PC-9 (cell line): ENCODE data around the gene ATP8A1. TPM values are rescaled to one million over a fixed set of nuclear protein-coding genes. Genes with fewer than 3 reads are reported as not detected.

ENCODE experiments used
- BruUV-seq: library from RNA; stranded (reverse); fragments of 400-500 nt; replicated peaks from 2 replicates; lab custom pipeline; 2021; lab: Mats Ljungman, UMichigan
- CTCF ChIA-PET: fragments of 300-600 bp; sonication (Branson Sonifier 250); formaldehyde crosslinking; loops from one replicate; lab custom pipeline; 2022; ENCODE audit warnings: antibody characterized with exemption; lab: Charles Lee
- POLR2A ChIA-PET: fragments of 300-600 bp; sonication (Branson Sonifier 250); formaldehyde crosslinking; loops from one replicate; lab custom pipeline; 2022; ENCODE audit warnings: antibody characterized with exemption; ENCODE audit not compliant: unreplicated experiment; lab: Charles Lee
- DNase-seq, 2 experiments: peaks; one replicate each; pipeline versions ENCODE4 v3.0.0 to v3.0.0-alpha.2; 2015 to 2022; ENCODE audit warnings: mixed read lengths in 1 of 2
- H2AFZ ChIP-seq: fragments of 200-600 bp; sonication (generic); 2 replicates; pipeline ENCODE4 v1.8.1; 2017; ENCODE audit warnings: antibody characterized with exemption
- H3F3A ChIP-seq: fragments of 200-600 bp; sonication (generic); 2 replicates; pipeline ENCODE4 v1.8.1; 2017; ENCODE audit warnings: antibody characterized with exemption, mild to moderate bottlenecking, low read depth; ENCODE audit not compliant: insufficient read depth
- H3K27ac ChIP-seq: fragments of 200-600 bp; sonication (generic); 2 replicates; pipeline ENCODE4 v1.6.1; 2016; ENCODE audit warnings: mixed run types
- H3K27me3 ChIP-seq: fragments of 200-600 bp; sonication (generic); 2 replicates; pipeline ENCODE4 v1.6.1; 2016; ENCODE audit warnings: low read depth, mixed run types; ENCODE audit not compliant: insufficient read depth
- H3K36me3 ChIP-seq: fragments of 200-600 bp; sonication (generic); 2 replicates; pipeline ENCODE4 v1.6.1; 2016; ENCODE audit warnings: low read depth, mixed run types
- H3K4me1 ChIP-seq: fragments of 200-600 bp; sonication (generic); replicated peaks from 2 replicates; pipeline ENCODE4 v1.6.1; 2016; ENCODE audit warnings: mixed run types; ENCODE audit not compliant: insufficient read depth
- H3K4me2 ChIP-seq: fragments of 200-600 bp; sonication (generic); 2 replicates; pipeline ENCODE4 v1.6.1; 2017; ENCODE audit warnings: mixed run types
- H3K4me3 ChIP-seq: fragments of 200-600 bp; sonication (generic); 2 replicates; pipeline ENCODE4 v1.6.1; 2016; ENCODE audit warnings: mixed run types
- H3K79me2 ChIP-seq: fragments of 200-600 bp; sonication (generic); 2 replicates; pipeline ENCODE4 v1.6.1; 2017; ENCODE audit warnings: low read depth, mixed run types
- H3K9me2 ChIP-seq: fragments of 200-600 bp; sonication (generic); 2 replicates; pipeline ENCODE4 v1.8.1; 2017; ENCODE audit warnings: mild to moderate bottlenecking; ENCODE audit not compliant: insufficient read depth
- H3K9me3 ChIP-seq: fragments of 200-600 bp; sonication (generic); 2 replicates; pipeline ENCODE4 v1.8.1; 2016; ENCODE audit warnings: low read depth; ENCODE audit not compliant: insufficient read depth
- H4K20me1 ChIP-seq: fragments of 200-600 bp; sonication (generic); 2 replicates; pipeline ENCODE4 v1.8.1; 2017; ENCODE audit not compliant: insufficient read depth
- EZH2 ChIP-seq: fragments of 200-600 bp; sonication (generic); IDR thresholded peaks from 2 replicates; pipeline ENCODE4 v1.8.0; 2017; ENCODE audit warnings: antibody characterized with exemption, low read depth
- intact Hi-C: fragments of 100-400 bp; cut with micrococcal nuclease; formaldehyde crosslinking; loops from one replicate; pipeline ENCODE4 v1.10.0; 2022; ENCODE audit not compliant: unreplicated experiment
- total RNA-seq: library from RNA; stranded (reverse); gene quantifications from 2 replicates; pipeline ENCODE4 v1.2.3, GENCODE V29; 2021
- TF ChIP-seq, protein P1 (sequence below): fragments of 200-600 bp; sonication (generic); conservative IDR thresholded peaks from 2 replicates; pipeline ENCODE4 v1.6.1; 2017; ENCODE audit warnings: mixed run types, antibody characterized with exemption, mild to moderate bottlenecking, moderate library complexity

ATP8A1 gene
- total RNA-seq, 1 experiment from 2014 or later: not detected

DNA sequence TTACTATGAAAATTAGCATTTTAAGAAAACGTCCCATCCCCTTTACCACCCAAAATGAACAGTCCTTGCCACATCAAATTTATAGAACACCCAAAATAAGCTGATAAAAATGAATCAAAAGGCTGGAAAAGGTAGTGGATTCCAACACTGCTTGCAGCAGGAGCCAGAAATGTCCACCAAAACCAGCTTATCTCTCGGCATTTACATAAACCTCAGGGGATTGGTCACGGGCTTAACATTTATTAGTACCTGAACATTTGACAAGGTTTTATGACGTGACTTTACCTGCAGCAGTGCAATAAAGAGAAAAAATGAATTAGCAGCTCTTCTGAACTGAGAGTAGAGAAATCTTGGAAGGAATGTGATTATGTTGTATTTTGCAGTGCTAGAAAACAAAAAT, 31.6 kb downstream of the ATP8A1 start:
- TF ChIP-seq, protein P1, sequence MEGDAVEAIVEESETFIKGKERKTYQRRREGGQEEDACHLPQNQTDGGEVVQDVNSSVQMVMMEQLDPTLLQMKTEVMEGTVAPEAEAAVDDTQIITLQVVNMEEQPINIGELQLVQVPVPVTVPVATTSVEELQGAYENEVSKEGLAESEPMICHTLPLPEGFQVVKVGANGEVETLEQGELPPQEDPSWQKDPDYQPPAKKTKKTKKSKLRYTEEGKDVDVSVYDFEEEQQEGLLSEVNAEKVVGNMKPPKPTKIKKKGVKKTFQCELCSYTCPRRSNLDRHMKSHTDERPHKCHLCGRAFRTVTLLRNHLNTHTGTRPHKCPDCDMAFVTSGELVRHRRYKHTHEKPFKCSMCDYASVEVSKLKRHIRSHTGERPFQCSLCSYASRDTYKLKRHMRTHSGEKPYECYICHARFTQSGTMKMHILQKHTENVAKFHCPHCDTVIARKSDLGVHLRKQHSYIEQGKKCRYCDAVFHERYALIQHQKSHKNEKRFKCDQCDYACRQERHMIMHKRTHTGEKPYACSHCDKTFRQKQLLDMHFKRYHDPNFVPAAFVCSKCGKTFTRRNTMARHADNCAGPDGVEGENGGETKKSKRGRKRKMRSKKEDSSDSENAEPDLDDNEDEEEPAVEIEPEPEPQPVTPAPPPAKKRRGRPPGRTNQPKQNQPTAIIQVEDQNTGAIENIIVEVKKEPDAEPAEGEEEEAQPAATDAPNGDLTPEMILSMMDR: no peak
- no peak for TF ChIP-seq EZH2
- Histone ChIP-seq H2AFZ (no peak overlapping the region), H3K4me1 (no peaks in the 10 kb centered on the region), H3K36me3 (no peaks in the 10 kb centered on the region), H3F3A (no peaks in the 10 kb centered on the region), H3K4me2 (no peak overlapping the region), H3K27ac (no peak overlapping the region), H3K9me2 (no peaks in the 10 kb centered on the region), H3K4me3 (no peak overlapping the region), H3K9me3 (no peaks in the 10 kb centered on the region), H3K27me3 (peaks cover 7% of the 10 kb centered on the region; the same call in 1 of the 2 replicates), H3K79me2 (no peaks in the 10 kb centered on the region), H4K20me1 (no peaks in the 10 kb centered on the region)
- ChIA-PET POLR2A (no interaction called here), CTCF (no interaction called here)
- intact Hi-C loops: no loop called here
- DNase-seq: no peak
- no TSS peak for BruUV-seq

GRCh38 chr4:42624551-42624950, 32.4 kb downstream of the ATP8A1 start:
- Histone ChIP-seq H3K36me3 (no peaks in the 10 kb centered on the region), H3K79me2 (no peaks in the 10 kb centered on the region), H3K4me2 (no peak overlapping the region), H4K20me1 (no peaks in the 10 kb centered on the region), H3F3A (no peaks in the 10 kb centered on the region), H2AFZ (no peak overlapping the region), H3K27me3 (0 out of 2 replicates have a peak, but pooled peaks cover 6% of the 10 kb centered on the region), H3K4me3 (no peak overlapping the region), H3K9me3 (no peaks in the 10 kb centered on the region), H3K27ac (no peak overlapping the region), H3K9me2 (no peaks in the 10 kb centered on the region), H3K4me1 (no peaks in the 10 kb centered on the region)
- ChIA-PET CTCF (no interaction called here), POLR2A (no interaction called here)
- TF ChIP-seq EZH2: no peak
- TF ChIP-seq, protein P1: no peak
- intact Hi-C loops: no loop called here
- no TSS peak for BruUV-seq
- no peak for DNase-seq

DNA sequence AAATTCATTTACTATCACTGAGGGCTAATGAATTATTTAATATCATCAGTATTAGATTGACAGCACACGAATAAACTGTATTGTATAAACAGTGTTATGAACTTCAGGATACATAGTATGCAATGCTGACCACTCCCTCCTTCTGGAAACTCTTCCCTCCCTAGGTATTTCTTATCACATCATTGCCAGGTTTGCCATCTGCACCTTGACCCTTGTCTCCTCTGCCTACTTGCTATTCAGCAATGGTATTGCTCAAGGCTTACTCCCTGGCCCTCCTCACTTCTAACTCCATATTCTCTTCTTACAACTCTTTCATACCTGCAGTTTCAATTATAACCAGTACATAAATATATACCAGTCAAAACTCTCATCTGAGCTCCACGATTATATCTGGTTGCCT, 38.9 kb downstream of the ATP8A1 start:
- BruUV-seq: no TSS peak

More for the DNA sequence above, 38.9 kb downstream of the ATP8A1 start:
- Histone ChIP-seq H4K20me1 (no peaks in the 10 kb centered on the region), H2AFZ (no peak overlapping the region), H3K4me3 (no peak overlapping the region), H3K4me2 (no peak overlapping the region), H3F3A (no peaks in the 10 kb centered on the region), H3K36me3 (no peaks in the 10 kb centered on the region), H3K27ac (no peak overlapping the region), H3K9me3 (no peaks in the 10 kb centered on the region), H3K79me2 (no peaks in the 10 kb centered on the region), H3K27me3 (peaks cover 6% of the 10 kb centered on the region; the same call in 1 of the 2 replicates), H3K4me1 (no peaks in the 10 kb centered on the region), H3K9me2 (no peaks in the 10 kb centered on the region)
- no peak for DNase-seq
- TF ChIP-seq, protein P1: no peak
- no peak for TF ChIP-seq EZH2
- ChIA-PET CTCF (no interaction called here), POLR2A (no interaction called here)
- intact Hi-C loops: no loop called here
